NCI-H524 treated with DMSO at 0.1 percent for 48 hours (cell line): ENCODE measurements around the gene GRAMD4.
"Not testable (repeated sequence)": the region's sequence is repeated elsewhere in the genome, so short reads cannot be mapped to it uniquely, and the experiment has no call there.

ENCODE experiments used
- DNase-seq: peaks from one replicate; lab custom pipeline; 2025; lab: John Stamatoyannopoulos, UW

Gene GRAMD4

GRCh38 chr22:46637711-46638600 lies 17.8 kb downstream of the GRAMD4 start:
- no peak for DNase-seq

GRCh38 chr22:46638601-46639431 lies 18.6 kb downstream of the GRAMD4 start:
- DNase-seq = no peak

GRCh38 chr22:46639843-46640242 lies 19.7 kb downstream of the GRAMD4 start:
- no peak for DNase-seq

- no peak for DNase-seq
Measured at GRCh38 chr22:46640293-46641055, 20.3 kb downstream of the GRAMD4 start.

- no peak for DNase-seq
Measured at GRCh38 chr22:46641811-46642266, 21.7 kb downstream of the GRAMD4 start.

GRCh38 chr22:46642840-46643480 lies 22.8 kb downstream of the GRAMD4 start:
- not testable (repeated sequence) for DNase-seq

GRCh38 chr22:46646531-46647215 lies 26.5 kb downstream of the GRAMD4 start:
- DNase-seq = no peak

- DNase-seq = not testable (repeated sequence)
Measured at GRCh38 chr22:46648225-46648820, 28.1 kb downstream of the GRAMD4 start.

GRCh38 chr22:46649141-46650077 lies 29.2 kb downstream of the GRAMD4 start:
- DNase-seq = no peak

GRCh38 chr22:46650078-46650810 lies 30.1 kb downstream of the GRAMD4 start:
- no peak for DNase-seq

- DNase-seq = no peak
Measured at GRCh38 chr22:46651316-46651715, 31.1 kb downstream of the GRAMD4 start.

GRCh38 chr22:46652081-46652846 lies 32.1 kb downstream of the GRAMD4 start:
- no peak for DNase-seq

- no peak for DNase-seq
Measured at GRCh38 chr22:46652847-46653331, 32.7 kb downstream of the GRAMD4 start.

GRCh38 chr22:46653596-46653995 lies 33.4 kb downstream of the GRAMD4 start:
- DNase-seq = no peak

GRCh38 chr22:46654426-46654825 lies 34.2 kb downstream of the GRAMD4 start:
- DNase-seq = no peak

GRCh38 chr22:46654927-46655595 lies 34.9 kb downstream of the GRAMD4 start:
- no peak for DNase-seq
